Activated CD4-positive, CD25-positive, alpha-beta regulatory T cell treated with anti-CD3 and anti-CD28 coated beads, Interleukin-2, amount 50 U/mL, for 24 hours (primary cell): ENCODE data around the gene IRF4.

ENCODE experiments used
- ATAC-seq, 2 donors: fragments of 150-1000 bp; cut with Tn5 transposase; one replicate each; pipeline ENCODE4 v1.10.0; 2021; ENCODE audit warnings: mild to moderate bottlenecking in 1 of 2, moderate library complexity in 1 of 2

IRF4 gene

GRCh38 chr6:391559-392440 lies at the start of gene IRF4:
Gene IRF4 (plus strand): TSS chr6:391752. CDS start chr6:393153, 1,401 bp downstream.
- ATAC-seq = peak; percentile 33 to 47

GRCh38 chr6:341914-342831 lies 49.4 kb upstream of the IRF4 start:
- ATAC-seq = no peak

GRCh38 chr6:342832-343179 lies 48.7 kb upstream of the IRF4 start:
- no peak for ATAC-seq

GRCh38 chr6:343226-343935 lies 48.2 kb upstream of the IRF4 start:
- no peak for ATAC-seq

- no peak for ATAC-seq
Observed at GRCh38 chr6:343960-344815, 47.4 kb upstream of the IRF4 start.

GRCh38 chr6:344816-345340 lies 46.7 kb upstream of the IRF4 start:
- ATAC-seq = no peak

GRCh38 chr6:345747-346385 lies 45.7 kb upstream of the IRF4 start:
- no peak for ATAC-seq

GRCh38 chr6:346386-347030 lies 45.0 kb upstream of the IRF4 start:
- ATAC-seq = no peak

GRCh38 chr6:347232-347631 lies 44.3 kb upstream of the IRF4 start:
- no peak for ATAC-seq

- ATAC-seq = no peak
Observed at GRCh38 chr6:347951-348859, 43.3 kb upstream of the IRF4 start.

- ATAC-seq = no peak
Observed at GRCh38 chr6:348860-349396, 42.6 kb upstream of the IRF4 start.

GRCh38 chr6:349491-349921 lies 42.0 kb upstream of the IRF4 start:
- no peak for ATAC-seq

- ATAC-seq = no peak
Observed at GRCh38 chr6:350371-350770, 41.2 kb upstream of the IRF4 start.

GRCh38 chr6:351011-351866 lies 40.3 kb upstream of the IRF4 start:
- ATAC-seq = no peak

- ATAC-seq = no peak
Observed at GRCh38 chr6:351867-352289, 39.7 kb upstream of the IRF4 start.

GRCh38 chr6:352474-352873 lies 39.1 kb upstream of the IRF4 start:
- ATAC-seq = no peak

- no peak for ATAC-seq
Observed at GRCh38 chr6:352896-353470, 38.6 kb upstream of the IRF4 start.
